ENCODE results near the gene ACVR2A.

ACVR2A gene

DNA sequence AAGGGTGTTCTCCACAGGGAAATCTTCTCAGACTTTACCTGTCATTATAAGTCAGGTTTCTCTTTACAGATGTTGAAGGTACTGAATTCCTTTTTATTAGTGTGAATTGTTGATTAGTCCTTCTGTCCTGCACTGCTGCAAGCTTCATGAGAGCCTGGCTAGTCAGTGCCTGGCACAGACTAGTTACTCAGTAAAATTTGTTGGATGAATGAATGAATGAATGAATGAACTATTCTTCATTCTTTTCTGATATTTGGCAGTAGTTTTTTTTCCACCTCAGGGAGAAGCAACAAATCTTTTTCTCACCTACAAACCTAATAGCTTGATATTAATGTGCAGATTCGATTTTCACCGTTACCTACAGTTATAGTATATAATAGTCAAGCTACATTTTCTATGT is 64.3 kb downstream of the ACVR2A start:
- DNase-seq (ENCODE audit: extremely low read depth, low read depth): no peak
- TF ChIP-seq, protein P1, sequence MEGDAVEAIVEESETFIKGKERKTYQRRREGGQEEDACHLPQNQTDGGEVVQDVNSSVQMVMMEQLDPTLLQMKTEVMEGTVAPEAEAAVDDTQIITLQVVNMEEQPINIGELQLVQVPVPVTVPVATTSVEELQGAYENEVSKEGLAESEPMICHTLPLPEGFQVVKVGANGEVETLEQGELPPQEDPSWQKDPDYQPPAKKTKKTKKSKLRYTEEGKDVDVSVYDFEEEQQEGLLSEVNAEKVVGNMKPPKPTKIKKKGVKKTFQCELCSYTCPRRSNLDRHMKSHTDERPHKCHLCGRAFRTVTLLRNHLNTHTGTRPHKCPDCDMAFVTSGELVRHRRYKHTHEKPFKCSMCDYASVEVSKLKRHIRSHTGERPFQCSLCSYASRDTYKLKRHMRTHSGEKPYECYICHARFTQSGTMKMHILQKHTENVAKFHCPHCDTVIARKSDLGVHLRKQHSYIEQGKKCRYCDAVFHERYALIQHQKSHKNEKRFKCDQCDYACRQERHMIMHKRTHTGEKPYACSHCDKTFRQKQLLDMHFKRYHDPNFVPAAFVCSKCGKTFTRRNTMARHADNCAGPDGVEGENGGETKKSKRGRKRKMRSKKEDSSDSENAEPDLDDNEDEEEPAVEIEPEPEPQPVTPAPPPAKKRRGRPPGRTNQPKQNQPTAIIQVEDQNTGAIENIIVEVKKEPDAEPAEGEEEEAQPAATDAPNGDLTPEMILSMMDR (IDR thresholded peaks at IDR 0.05; ENCODE audit: low read depth, low read length): no peak

- TF ChIP-seq, protein P1 (IDR thresholded peaks at IDR 0.05; ENCODE audit: low read depth, low read length): peak; percentile 62
- peak; percentile 52 for DNase-seq (ENCODE audit: extremely low read depth, low read depth)
Measured at GRCh38 chr2:147910990-147911473, 66.2 kb downstream of the ACVR2A start.

DNA sequence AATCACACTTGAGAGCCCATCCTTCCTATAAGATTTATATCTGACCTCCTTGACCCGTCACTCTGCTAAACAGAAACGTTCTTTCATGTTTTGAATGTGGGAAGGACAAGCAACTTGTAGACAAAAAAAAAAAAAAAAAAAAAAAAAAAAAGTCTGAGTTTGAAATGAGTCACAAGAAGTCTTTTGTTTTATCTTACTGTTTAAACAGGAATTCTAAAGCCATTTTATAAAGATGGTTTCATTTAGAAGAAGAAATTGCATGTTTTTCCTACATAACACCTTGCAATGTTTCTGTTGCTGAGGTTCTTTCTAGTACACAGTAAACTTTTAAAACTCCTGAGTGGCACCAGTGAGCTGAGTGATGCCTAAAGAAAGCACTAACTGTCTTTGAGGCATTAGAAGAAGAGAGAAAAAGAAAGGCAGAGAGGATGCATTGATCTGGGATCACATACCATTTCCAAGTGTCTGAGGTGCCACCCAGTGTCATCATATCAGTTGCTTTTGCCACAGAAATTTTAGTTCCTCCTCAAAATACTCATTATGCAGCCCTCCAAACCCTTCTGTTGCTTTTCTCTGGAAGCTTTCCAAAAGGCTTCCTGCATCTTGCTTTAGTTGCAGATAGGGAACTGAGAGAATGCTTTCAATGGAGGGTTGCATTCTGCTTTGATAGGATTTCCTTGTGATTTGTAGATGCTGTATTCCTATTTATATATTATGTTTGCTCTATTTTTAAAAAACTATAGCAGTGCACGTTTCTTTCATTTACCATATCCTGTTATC is 69.1 kb downstream of the ACVR2A start:
- no peak for DNase-seq (ENCODE audit: extremely low read depth, low read depth)
- TF ChIP-seq, protein P1 (IDR thresholded peaks at IDR 0.05; ENCODE audit: low read depth, low read length): no peak

DNA sequence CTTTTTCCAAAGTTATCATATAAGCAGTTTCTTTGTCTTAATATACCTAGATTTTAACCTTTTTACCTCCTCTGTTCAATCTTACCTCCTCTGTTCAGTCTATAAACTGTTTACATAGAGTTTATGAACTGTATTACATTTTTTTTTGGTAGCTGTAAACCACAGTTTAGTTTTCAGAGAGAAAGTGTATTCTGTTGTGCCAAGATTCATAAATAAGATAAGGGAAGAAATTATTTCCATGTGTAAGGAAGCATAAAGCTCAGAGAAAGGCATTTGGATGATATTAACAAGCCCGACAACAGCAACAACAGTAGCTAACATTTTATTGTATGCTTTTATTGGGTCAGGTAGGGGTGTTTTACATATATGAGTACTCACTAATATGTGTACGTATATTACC is 71.2 kb downstream of the ACVR2A start:
- no peak for DNase-seq (ENCODE audit: extremely low read depth, low read depth)
- TF ChIP-seq, protein P1 (IDR thresholded peaks at IDR 0.05; ENCODE audit: low read depth, low read length): no peak

DNA sequence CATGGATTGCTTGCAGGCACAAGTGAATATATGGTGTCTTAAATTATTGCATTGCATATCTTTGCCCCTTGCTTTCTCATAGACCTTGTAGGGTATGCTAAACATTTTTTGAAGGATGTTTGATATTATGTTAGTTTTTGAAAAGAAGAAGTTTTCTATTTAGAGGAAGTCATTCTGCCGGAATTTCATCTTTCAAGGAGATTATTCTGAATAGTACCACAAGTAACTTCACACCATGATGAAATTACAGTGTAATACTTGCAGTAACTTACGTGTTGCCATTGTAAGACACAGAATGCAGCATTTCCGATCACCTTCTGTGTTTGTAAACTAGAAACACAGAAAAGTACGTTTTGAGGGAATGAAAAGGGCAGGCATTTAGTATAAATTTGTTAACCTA is 71.9 kb downstream of the ACVR2A start:
- DNase-seq (ENCODE audit: extremely low read depth, low read depth): no peak
- TF ChIP-seq, protein P1 (IDR thresholded peaks at IDR 0.05; ENCODE audit: low read depth, low read length): no peak

- TF ChIP-seq, protein P1 (IDR thresholded peaks at IDR 0.05; ENCODE audit: low read depth, low read length): no peak
Measured at GRCh38 chr2:147917161-147917560, 72.3 kb downstream of the ACVR2A start.

GRCh38 chr2:147923846-147924245 is 79.0 kb downstream of the ACVR2A start:
- DNase-seq (ENCODE audit: extremely low read depth, low read depth): no peak
- TF ChIP-seq, protein P1 (IDR thresholded peaks at IDR 0.05; ENCODE audit: low read depth, low read length): no peak

More at GRCh38 chr2:147917161-147917560, 72.3 kb downstream of the ACVR2A start:
- no peak for DNase-seq (ENCODE audit: extremely low read depth, low read depth)

Data from AG09319 (cell line).